Fibroblast of the aortic adventitia (primary cell): ENCODE data around the gene FOS. TPM values are rescaled to one million over a fixed set of nuclear protein-coding genes. Genes with fewer than 3 reads are reported as not detected.

Experiments
- DNase-seq: peaks from one replicate; pipeline ENCODE4 v3.0.0-alpha.2; 2010; ENCODE audit warnings: low read depth
- H3K4me3 ChIP-seq: 2 replicates; pipeline ENCODE4 v1.5.1; 2011; ENCODE audit warnings: low read depth, mild to moderate bottlenecking, control low read depth, low read length, moderate library complexity
- total RNA-seq: library from RNA; depleted of rRNA; stranded (reverse); fragments of >200 nt; gene quantifications from 2 replicates; pipeline ENCODE4 v1.2.3, GENCODE V29; 2012; ENCODE audit warnings: low replicate concordance
- TF ChIP-seq, protein P1 (sequence below): IDR thresholded peaks from 2 replicates; pipeline ENCODE4 v1.5.1; 2011; ENCODE audit warnings: mild to moderate bottlenecking, low read length, control low read depth, inconsistent platforms; ENCODE audit not compliant: insufficient read depth

The FOS gene
- total RNA-seq, 1 donor, result 1.4 TPM

DNA sequence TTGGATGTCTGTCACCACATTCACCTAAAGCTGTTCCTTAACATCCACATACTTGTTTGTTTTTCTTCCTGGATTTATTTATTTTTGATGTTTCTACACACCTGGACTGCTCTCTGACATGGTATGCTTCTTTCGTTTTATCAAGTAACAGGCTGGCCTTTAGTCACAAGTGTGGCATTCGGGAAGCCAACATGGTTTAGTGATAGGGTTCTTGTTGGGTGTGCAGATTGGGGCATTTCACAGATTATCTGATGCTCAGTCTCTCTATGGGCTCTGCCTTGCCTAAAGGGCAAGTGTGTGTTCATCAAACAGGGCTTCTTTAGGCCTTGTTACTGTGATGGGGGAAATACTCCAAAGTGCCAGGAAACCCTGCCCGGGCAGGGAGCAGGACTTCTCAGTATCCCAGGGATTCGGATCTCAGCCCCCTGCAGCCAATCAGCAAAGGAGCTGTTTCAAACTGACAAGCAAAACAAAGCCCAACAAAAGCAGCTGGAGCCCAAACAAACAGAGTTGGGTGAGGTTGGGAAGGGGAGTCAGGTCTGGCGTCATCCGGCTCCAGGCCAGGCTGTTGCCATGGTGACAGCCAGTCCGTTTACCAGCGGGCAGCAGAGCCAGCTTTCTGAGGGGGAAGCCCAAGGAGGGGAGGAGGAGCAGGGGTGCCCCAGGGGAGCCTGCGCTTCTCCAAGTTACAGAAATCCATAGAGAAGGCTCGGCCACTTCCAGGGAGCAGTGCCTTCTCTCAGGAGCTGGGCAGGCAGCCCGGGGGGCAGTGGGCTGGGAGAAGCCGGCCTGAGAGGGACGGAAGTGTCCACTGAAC lies 31.9 kb downstream of the FOS start:
- H3K4me3 ChIP-seq, result no peak overlapping the region

DNA sequence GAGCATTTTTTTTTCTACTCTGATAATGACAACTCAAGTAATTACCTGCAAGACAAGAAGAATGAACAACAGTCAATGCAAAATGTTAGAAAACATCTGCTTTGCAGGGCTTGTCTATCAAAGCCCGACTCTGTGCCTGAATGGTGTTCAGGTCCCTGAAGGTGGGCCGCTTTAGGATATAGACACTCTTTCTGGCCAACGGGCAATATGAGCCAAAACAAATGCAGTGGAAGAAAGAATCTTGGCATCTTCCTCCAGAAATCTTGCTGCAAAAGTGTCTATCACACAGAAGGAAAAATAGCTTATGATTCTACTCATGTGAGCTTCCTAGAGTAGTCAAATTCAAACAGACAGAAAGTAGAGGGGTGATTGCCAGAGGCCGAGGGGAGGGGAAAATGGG lies 32.7 kb downstream of the FOS start:
- H3K4me3 ChIP-seq, result no peak overlapping the region
- TF ChIP-seq, protein P1, sequence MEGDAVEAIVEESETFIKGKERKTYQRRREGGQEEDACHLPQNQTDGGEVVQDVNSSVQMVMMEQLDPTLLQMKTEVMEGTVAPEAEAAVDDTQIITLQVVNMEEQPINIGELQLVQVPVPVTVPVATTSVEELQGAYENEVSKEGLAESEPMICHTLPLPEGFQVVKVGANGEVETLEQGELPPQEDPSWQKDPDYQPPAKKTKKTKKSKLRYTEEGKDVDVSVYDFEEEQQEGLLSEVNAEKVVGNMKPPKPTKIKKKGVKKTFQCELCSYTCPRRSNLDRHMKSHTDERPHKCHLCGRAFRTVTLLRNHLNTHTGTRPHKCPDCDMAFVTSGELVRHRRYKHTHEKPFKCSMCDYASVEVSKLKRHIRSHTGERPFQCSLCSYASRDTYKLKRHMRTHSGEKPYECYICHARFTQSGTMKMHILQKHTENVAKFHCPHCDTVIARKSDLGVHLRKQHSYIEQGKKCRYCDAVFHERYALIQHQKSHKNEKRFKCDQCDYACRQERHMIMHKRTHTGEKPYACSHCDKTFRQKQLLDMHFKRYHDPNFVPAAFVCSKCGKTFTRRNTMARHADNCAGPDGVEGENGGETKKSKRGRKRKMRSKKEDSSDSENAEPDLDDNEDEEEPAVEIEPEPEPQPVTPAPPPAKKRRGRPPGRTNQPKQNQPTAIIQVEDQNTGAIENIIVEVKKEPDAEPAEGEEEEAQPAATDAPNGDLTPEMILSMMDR, result no peak
- DNase-seq, result peak; percentile 35

More for the DNA sequence above, 31.9 kb downstream of the FOS start:
- TF ChIP-seq, protein P1, result no peak
- peak; percentile 90 for DNase-seq

DNA sequence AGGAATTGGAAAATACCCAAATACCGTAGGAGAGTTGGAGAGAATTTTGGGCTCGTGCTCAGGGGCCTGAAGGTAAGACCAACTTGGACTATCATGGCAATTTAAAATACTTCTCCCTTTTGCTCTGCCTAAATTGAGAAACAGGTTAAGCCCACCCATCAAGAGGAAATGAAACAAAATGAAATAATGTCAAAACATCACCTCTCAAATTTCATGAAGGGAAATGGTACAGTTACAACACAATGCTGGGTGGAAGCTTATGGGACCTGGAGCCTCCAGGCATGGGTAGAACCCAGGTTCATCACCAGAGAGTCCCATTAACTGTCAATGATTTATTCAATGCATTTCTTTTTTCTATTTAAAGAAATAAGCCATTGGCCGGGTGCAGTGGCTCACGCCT lies 33.7 kb downstream of the FOS start:
- TF ChIP-seq, protein P1, result no peak
- DNase-seq, result no peak
- no peak overlapping the region for H3K4me3 ChIP-seq

DNA sequence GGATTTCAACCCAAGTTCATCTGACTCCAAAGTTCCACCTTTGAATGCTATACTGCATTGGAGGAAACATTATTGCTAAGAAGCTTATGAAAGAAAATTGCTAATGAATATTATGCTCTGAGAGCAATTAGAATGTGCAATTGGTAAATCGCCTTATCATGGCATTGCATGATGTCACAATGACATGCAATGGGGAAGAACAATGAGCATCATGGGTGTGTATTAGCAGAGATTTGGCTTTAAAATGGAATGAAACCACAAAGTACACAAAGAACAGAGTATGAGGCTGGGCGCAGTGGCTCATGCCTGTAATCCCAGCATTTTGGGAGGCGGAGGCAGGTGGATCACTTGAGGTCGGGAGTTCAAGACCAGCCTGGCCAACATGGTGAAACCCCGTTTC lies 34.7 kb downstream of the FOS start:
- DNase-seq, result peak; percentile 22
- TF ChIP-seq, protein P1, result no peak
- H3K4me3 ChIP-seq, result no peak overlapping the region

DNA sequence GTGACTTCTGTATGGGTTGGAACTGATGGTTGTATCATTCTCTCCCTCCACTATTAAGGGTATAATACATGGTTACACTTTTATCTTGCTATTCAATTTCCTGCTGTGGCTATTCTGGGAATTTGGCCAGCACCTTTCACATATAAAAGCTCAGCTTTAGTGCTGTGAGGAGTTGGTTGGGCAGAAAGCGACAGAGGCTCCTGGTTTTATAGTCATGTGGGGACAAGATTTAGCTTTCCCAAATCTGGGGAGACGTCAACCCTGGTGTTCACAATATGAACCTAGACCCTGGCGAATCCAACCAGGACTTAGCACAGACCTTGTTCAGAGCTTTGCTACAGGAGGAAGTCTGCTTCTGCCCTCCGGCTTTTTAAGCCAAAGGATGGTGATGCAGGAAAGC lies 36.5 kb downstream of the FOS start:
- peak; percentile 84 for DNase-seq
- TF ChIP-seq, protein P1, result no peak

DNA sequence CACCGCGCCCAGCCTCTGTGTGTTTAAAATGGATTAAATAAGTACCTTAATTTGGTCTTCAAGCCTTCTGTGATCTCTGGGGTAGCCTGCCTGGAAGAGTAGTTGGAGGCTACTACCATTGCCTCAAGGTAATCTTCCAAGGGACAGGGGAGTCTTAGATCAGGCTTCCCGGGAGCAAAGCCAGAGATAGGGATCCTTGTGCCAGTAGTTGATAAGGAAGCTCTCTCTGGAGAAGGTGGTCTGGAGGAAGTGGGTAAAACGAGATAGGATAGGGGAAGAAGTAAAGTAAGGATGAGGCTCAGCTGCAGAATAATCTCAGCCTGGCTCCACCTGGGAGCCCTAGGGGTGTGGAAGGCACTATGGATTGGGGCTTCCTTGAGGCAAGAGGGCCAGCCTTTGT lies 38.5 kb downstream of the FOS start:
- no peak overlapping the region for H3K4me3 ChIP-seq
- DNase-seq, result no peak
- TF ChIP-seq, protein P1, result no peak

More for the DNA sequence above, 36.5 kb downstream of the FOS start:
- peak overlapping the region; percentile 17 for H3K4me3 ChIP-seq
